Mucosa of descending colon (tissue), 3 donors: ENCODE results near the gene PIK3CB. TPM values are rescaled to one million over a fixed set of nuclear protein-coding genes. Genes with fewer than 3 reads are reported as not detected.
"Not testable (repeated sequence)": the region's sequence is repeated elsewhere in the genome, so short reads cannot be mapped to it uniquely, and the experiment has no call there.

Experiments
- ATAC-seq: fragments of 200-7000 bp; cut with Tn5 transposase; one replicate; pipeline ENCODE4 v1.9.1; 2020; ENCODE audit warnings: mild to moderate bottlenecking, moderate library complexity
- DNase-seq, 3 donors: peaks; one replicate each; pipeline ENCODE4 v3.0.0-alpha.2; 2020
- H3K36me3 ChIP-seq: fragments of 200-600 bp; one replicate; pipeline ENCODE4 v1.8.0; 2021; ENCODE audit warnings: low read depth, mild to moderate bottlenecking
- H3K4me1 ChIP-seq: fragments of 200-600 bp; one replicate; pipeline ENCODE4 v1.8.0; 2021; ENCODE audit warnings: low read depth, mild to moderate bottlenecking
- H3K4me3 ChIP-seq: fragments of 200-600 bp; one replicate; pipeline ENCODE4 v1.8.0; 2021; ENCODE audit warnings: mild to moderate bottlenecking
- H3K9me3 ChIP-seq: fragments of 200-600 bp; one replicate; pipeline ENCODE4 v1.8.0; 2021; ENCODE audit warnings: mild to moderate bottlenecking
- CTCF ChIP-seq: fragments of 200-600 bp; IDR thresholded peaks from one replicate; pipeline ENCODE4 v1.8.0; 2022; ENCODE audit warnings: antibody characterized with exemption, mild to moderate bottlenecking
- intact Hi-C, 2 donors: fragments of 100-400 bp; cut with DNase I in 1 of 2; cut with micrococcal nuclease in 1 of 2; formaldehyde crosslinking; loops; one replicate each; pipeline versions ENCODE4 v1.11.0 to v1.11.1; 2022; cut with DNase I, micrococcal nuclease
- total RNA-seq, 3 donors: library from RNA; stranded (reverse); fragmentation: NEBNext Ultra II Directional in 2 of 3; extraction: Animal tissue kit (Norgen Biotek cat#: 25700) in 2 of 3; gene quantifications; one replicate each; pipeline versions ENCODE4 v1.2.1 to v1.2.4, GENCODE V29; 2021 to 2023
- donor health status: DM: no; HTN: no; CAD: no; lungs with moderate emphysema.
- donor health status: DM: no; HTN: no; CAD: no.
- donor health status: DM: no; HTN: yes; CAD: no.

Gene PIK3CB
- total RNA-seq, 3 donors from 2014 or later: 44.3 to 57.9 (median 51.8) TPM

- TF ChIP-seq CTCF: no peak
- no peak for DNase-seq
- Histone ChIP-seq H3K9me3 (no peaks in the 10 kb centered on the region), H3K4me1 (no peaks in the 10 kb centered on the region), H3K4me3 (no peak overlapping the region), H3K36me3 (no peaks in the 10 kb centered on the region)
- intact Hi-C loops: no loop called here
- ATAC-seq: no peak
These were observed 34.9 kb downstream of the PIK3CB start for GRCh38 chr3:138799822-138800221.

GRCh38 chr3:138797508-138798038 is 37.2 kb downstream of the PIK3CB start:
- ATAC-seq: no peak
- no peak for TF ChIP-seq CTCF
- intact Hi-C loops: no loop called here
- H3K4me1 ChIP-seq: no peaks in the 10 kb centered on the region
- no peak overlapping the region for H3K4me3 ChIP-seq
- H3K36me3 ChIP-seq: no peaks in the 10 kb centered on the region
- no peak for DNase-seq
- no peaks in the 10 kb centered on the region for H3K9me3 ChIP-seq

- intact Hi-C loops: no loop called here
- Histone ChIP-seq H3K36me3 (no peaks in the 10 kb centered on the region), H3K4me3 (no peak overlapping the region), H3K4me1 (no peaks in the 10 kb centered on the region), H3K9me3 (no peaks in the 10 kb centered on the region)
- DNase-seq: no peak
- no peak for TF ChIP-seq CTCF
- ATAC-seq: no peak
These were observed 38.0 kb downstream of the PIK3CB start for GRCh38 chr3:138796761-138797160.

- no peaks in the 10 kb centered on the region for H3K9me3 ChIP-seq
- DNase-seq (peak in 1 of 3 donors; percentile 22), ATAC-seq (peak; percentile 61)
- H3K4me3 ChIP-seq: no peak overlapping the region
- peaks cover 3% of the 10 kb centered on the region for H3K4me1 ChIP-seq
- H3K36me3 ChIP-seq: no peaks in the 10 kb centered on the region
- no peak for TF ChIP-seq CTCF
- intact Hi-C loops: no loop called here
These were observed 47.9 kb downstream of the PIK3CB start for GRCh38 chr3:138786788-138787271.

GRCh38 chr3:138785951-138786350 is 48.8 kb downstream of the PIK3CB start:
- H3K36me3 ChIP-seq: no peaks in the 10 kb centered on the region
- no peak for DNase-seq
- no peak for ATAC-seq
- intact Hi-C loops: no loop called here
- no peak for TF ChIP-seq CTCF
- no peaks in the 10 kb centered on the region for H3K9me3 ChIP-seq
- H3K4me1 ChIP-seq: peaks cover 3% of the 10 kb centered on the region
- H3K4me3 ChIP-seq: no peak overlapping the region

- H3K4me1 ChIP-seq, intact Hi-C loops, H3K4me3 ChIP-seq, ATAC-seq, H3K36me3 ChIP-seq, H3K9me3 ChIP-seq, DNase-seq: not testable (repeated sequence)
These were observed 49.3 kb downstream of the PIK3CB start for GRCh38 chr3:138785362-138785857.
